ENCODE results near the gene ZNF107.

- TF ChIP-seq EP300 (IDR thresholded peaks at IDR 0.05), result no peak
- TF ChIP-seq, protein P1, sequence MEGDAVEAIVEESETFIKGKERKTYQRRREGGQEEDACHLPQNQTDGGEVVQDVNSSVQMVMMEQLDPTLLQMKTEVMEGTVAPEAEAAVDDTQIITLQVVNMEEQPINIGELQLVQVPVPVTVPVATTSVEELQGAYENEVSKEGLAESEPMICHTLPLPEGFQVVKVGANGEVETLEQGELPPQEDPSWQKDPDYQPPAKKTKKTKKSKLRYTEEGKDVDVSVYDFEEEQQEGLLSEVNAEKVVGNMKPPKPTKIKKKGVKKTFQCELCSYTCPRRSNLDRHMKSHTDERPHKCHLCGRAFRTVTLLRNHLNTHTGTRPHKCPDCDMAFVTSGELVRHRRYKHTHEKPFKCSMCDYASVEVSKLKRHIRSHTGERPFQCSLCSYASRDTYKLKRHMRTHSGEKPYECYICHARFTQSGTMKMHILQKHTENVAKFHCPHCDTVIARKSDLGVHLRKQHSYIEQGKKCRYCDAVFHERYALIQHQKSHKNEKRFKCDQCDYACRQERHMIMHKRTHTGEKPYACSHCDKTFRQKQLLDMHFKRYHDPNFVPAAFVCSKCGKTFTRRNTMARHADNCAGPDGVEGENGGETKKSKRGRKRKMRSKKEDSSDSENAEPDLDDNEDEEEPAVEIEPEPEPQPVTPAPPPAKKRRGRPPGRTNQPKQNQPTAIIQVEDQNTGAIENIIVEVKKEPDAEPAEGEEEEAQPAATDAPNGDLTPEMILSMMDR (IDR thresholded peaks at IDR 0.05), result no peak
Observed at GRCh38 chr7:64632029-64632428, 33.9 kb upstream of the ZNF107 start.
